Type B pancreatic cell (in vitro differentiated cells): Measurements from ENCODE around the gene SIM1. TPM values are rescaled to one million over a fixed set of nuclear protein-coding genes. Genes with fewer than 3 reads are reported as not detected.

ENCODE experiments used
- DNase-seq: peaks from one replicate; pipeline ENCODE4 v3.0.0; 2021; ENCODE audit warnings: mixed read lengths; ENCODE audit not compliant: unreplicated experiment; ENCODE audit errors: extremely low spot score
- H3K27ac Mint-ChIP-seq: 2 replicates; pipeline ENCODE4 v1.8.0; 2021; ENCODE audit warnings: mild to moderate bottlenecking, mixed read lengths
- H3K27me3 Mint-ChIP-seq: 2 replicates; pipeline ENCODE4 v1.8.0; 2021; ENCODE audit warnings: mixed read lengths
- H3K36me3 Mint-ChIP-seq: 2 replicates; pipeline ENCODE4 v1.8.0; 2021; ENCODE audit warnings: mixed read lengths
- H3K4me1 Mint-ChIP-seq: one replicate; pipeline ENCODE4 v1.8.0; 2021; ENCODE audit warnings: mixed read lengths; ENCODE audit not compliant: unreplicated experiment
- H3K4me3 Mint-ChIP-seq: 2 replicates; pipeline ENCODE4 v1.8.0; 2021; ENCODE audit warnings: mild to moderate bottlenecking, mixed read lengths
- H3K9me3 Mint-ChIP-seq: 2 replicates; pipeline ENCODE4 v1.8.0; 2021; ENCODE audit warnings: mixed read lengths
- total RNA-seq: library from RNA; stranded (reverse); gene quantifications from 2 replicates; pipeline ENCODE4 v1.2.1, GENCODE V29; 2021; ENCODE audit warnings: low replicate concordance
- TF ChIP-seq, protein P1 (sequence below): fragments of 200-600 bp; sonication (generic); conservative IDR thresholded peaks from 2 replicates; pipeline ENCODE4 v1.5.0; 2021; ENCODE audit warnings: antibody characterized with exemption, mild to moderate bottlenecking

The SIM1 gene
- total RNA-seq, 1 donor from 2014 or later, result 7.1 TPM

DNA sequence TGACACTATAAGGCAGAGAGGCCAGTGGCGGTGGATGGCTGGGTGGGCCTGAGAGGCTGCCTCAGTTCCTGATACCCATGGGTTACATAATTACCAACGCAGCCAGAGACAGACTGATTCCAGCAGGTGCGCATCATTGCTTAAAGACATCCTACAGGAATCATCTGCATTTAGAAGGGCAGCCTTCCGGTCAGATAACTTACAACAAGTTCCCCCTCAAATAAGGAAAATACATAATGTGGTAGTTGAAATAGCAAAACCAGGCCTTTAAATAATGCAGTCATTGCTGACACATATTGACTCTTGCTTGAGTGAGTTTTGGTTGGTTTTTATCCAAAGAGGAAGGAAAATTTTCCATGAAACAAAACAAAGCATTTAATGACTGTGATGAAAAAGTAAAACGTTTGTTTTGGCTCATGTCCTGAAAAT is 81.9 kb downstream of the SIM1 start:
- Mint-ChIP-seq H3K27me3 (no peaks in the 10 kb centered on the region), H3K4me1 (no peaks in the 10 kb centered on the region), H3K36me3 (no peaks in the 10 kb centered on the region), H3K4me3 (no peak overlapping the region), H3K27ac (no peak overlapping the region), H3K9me3 (no peaks in the 10 kb centered on the region)
- no peak for DNase-seq
- TF ChIP-seq, protein P1, sequence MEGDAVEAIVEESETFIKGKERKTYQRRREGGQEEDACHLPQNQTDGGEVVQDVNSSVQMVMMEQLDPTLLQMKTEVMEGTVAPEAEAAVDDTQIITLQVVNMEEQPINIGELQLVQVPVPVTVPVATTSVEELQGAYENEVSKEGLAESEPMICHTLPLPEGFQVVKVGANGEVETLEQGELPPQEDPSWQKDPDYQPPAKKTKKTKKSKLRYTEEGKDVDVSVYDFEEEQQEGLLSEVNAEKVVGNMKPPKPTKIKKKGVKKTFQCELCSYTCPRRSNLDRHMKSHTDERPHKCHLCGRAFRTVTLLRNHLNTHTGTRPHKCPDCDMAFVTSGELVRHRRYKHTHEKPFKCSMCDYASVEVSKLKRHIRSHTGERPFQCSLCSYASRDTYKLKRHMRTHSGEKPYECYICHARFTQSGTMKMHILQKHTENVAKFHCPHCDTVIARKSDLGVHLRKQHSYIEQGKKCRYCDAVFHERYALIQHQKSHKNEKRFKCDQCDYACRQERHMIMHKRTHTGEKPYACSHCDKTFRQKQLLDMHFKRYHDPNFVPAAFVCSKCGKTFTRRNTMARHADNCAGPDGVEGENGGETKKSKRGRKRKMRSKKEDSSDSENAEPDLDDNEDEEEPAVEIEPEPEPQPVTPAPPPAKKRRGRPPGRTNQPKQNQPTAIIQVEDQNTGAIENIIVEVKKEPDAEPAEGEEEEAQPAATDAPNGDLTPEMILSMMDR, result no peak

DNA sequence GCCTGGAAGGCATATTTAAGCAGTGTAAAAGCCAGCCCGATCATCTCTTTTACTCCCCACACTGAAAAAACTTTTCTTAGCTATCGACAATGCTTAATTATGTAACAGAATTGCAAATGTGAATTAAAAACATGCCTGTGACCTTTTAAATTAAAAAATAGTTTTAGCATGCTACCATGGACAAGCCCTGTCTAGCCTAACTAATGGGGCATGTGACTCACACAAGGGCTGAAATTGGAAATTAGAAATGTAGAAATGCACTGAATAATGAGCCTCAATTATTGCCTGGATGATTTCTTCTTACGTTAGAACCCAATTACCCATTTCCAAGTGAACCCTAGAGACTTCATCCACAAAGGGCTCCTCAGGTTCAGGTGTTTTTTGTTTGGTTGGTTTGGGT is 82.7 kb downstream of the SIM1 start:
- Mint-ChIP-seq H3K9me3 (no peaks in the 10 kb centered on the region), H3K4me3 (no peak overlapping the region), H3K36me3 (no peaks in the 10 kb centered on the region), H3K4me1 (no peaks in the 10 kb centered on the region), H3K27me3 (no peaks in the 10 kb centered on the region), H3K27ac (no peak overlapping the region)
- DNase-seq, result no peak
- TF ChIP-seq, protein P1, result no peak

DNA sequence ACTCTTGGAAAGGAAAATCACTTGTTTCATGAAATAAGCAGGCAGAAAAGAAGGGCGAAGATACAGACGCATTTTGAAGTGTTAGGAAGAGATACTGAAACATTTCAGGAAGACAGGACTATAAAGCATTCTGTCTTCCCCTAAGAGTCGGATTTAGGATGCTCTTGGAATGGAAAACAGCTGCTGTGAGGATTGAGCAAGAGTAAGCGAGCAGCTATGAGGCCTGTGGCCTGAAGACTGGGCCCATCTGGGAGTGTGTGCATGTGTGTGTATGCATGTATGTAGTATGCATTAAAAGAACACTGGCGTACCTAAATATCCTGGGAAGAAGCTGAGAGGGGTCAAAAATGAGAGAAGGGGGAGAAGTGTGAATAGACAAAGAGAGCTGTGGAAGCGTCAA is 83.6 kb downstream of the SIM1 start:
- peaks cover 2% of the 10 kb centered on the region for H3K27me3 Mint-ChIP-seq
- H3K27ac Mint-ChIP-seq, result no peak overlapping the region
- DNase-seq, result no peak
- TF ChIP-seq, protein P1, result no peak
- no peak overlapping the region for H3K4me3 Mint-ChIP-seq
- H3K36me3 Mint-ChIP-seq, result no peaks in the 10 kb centered on the region
- no peaks in the 10 kb centered on the region for H3K9me3 Mint-ChIP-seq
- no peaks in the 10 kb centered on the region for H3K4me1 Mint-ChIP-seq

DNA sequence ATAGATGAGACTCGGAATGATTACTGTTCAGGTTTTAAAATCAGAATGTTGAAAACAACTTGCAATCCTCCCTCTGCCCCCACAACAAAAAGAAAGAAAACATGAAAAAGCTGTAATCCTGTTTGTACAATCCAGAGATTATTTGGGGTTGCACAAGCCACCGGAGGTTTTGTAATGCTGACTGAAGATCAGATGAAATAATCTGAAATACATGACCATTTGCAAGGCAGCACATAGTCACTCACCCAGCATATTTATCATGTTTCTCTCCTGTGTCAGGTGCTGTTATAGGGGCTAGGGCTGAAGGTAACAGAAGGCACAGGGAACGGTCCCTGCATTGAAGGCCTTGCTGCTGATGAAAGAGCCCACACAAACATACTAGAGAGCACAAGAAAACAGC is 85.3 kb downstream of the SIM1 start:
- H3K27ac Mint-ChIP-seq, result no peak overlapping the region
- H3K4me1 Mint-ChIP-seq, result no peaks in the 10 kb centered on the region
- H3K4me3 Mint-ChIP-seq, result no peak overlapping the region
- DNase-seq, result no peak
- H3K27me3 Mint-ChIP-seq, result peaks cover 6% of the 10 kb centered on the region
- H3K9me3 Mint-ChIP-seq, result no peaks in the 10 kb centered on the region
- TF ChIP-seq, protein P1, result no peak
- H3K36me3 Mint-ChIP-seq, result no peaks in the 10 kb centered on the region

DNA sequence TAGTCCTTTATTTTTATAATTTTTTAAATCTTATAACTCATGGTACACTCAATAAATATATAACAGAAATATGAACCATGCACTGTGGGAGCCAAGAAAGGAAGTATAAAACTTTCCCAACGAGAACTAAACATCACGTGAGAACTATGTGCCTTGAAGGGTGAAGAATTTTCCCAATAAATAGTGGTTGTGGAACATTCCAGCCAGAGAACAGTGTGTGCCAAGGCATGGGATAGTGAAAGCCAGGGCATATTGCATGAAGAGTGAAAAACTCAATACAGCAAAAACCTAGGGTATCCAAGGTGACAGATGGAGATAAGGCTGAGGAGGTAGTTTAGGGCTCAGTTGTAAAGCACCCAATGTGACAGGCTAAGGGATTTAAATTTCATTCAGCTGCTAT is 86.1 kb downstream of the SIM1 start:
- TF ChIP-seq, protein P1, result no peak
- Mint-ChIP-seq H3K4me3 (no peak overlapping the region), H3K36me3 (no peaks in the 10 kb centered on the region), H3K4me1 (no peaks in the 10 kb centered on the region), H3K27me3 (peaks cover 6% of the 10 kb centered on the region), H3K27ac (no peak overlapping the region), H3K9me3 (no peaks in the 10 kb centered on the region)
- no peak for DNase-seq

DNA sequence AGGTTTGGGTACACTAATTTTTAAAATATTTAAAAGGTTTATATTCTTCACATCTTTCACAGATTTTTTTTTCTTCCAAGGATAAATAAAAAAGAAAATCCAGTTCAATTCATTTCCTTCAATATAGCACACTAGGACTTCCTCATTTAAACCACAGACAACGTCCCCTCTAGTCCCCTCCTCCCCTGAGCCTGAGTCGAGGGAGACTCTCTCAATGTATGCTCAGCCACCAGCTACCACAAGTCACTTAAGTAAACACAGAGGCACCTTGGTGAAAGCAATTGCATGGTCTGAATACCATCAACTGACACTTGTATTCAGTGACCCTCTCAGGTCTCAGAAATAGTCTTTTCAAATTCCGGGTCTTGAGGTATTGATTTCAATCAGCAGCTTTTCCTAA is 88.6 kb downstream of the SIM1 start:
- TF ChIP-seq, protein P1, result no peak
- Mint-ChIP-seq H3K27ac (no peak overlapping the region), H3K4me1 (peaks cover 10% of the 10 kb centered on the region), H3K9me3 (no peaks in the 10 kb centered on the region), H3K27me3 (peaks cover 8% of the 10 kb centered on the region), H3K36me3 (no peaks in the 10 kb centered on the region), H3K4me3 (no peak overlapping the region)
- DNase-seq, result no peak
